Measurements from ENCODE around the gene ANKRD9. TPM values are rescaled to one million over a fixed set of nuclear protein-coding genes. Genes with fewer than 3 reads are reported as not detected.
A peak's percentile ranks its signal among the peaks of the same experiment; 100 is the strongest.

Gene ANKRD9
- total and polyA plus RNA-seq, 2 of the 13 experiments (the other 11 are each of a cell fraction or from before 2014, with no cell fraction given), result 10.0 to 15.0 TPM

GRCh38 chr14:102525219-102525928 lies 15.8 kb upstream of the ANKRD9 start:
- Histone ChIP-seq H3K9me3 (ENCODE audit: low read length) (no peaks in the 10 kb centered on the region), H3K4me2 (ENCODE audit: low read depth, low read length) (peak overlapping the region; percentile 99), H3K9ac (ENCODE audit: insufficient read depth, low read depth, low read length) (peak overlapping the region; percentile 55), H3K4me3 (replicated peaks in 1 of 3; ENCODE audit: insufficient read depth in 1 of 3, low read depth in 2 of 3, low read length in 3 of 3) (peak overlapping the region; percentile 72 to 81 (median 75)), H3K79me2 (ENCODE audit: insufficient read depth, low read length) (no peaks in the 10 kb centered on the region), H3K27ac (ENCODE audit: extremely low read length, insufficient read depth, low read length) (peak overlapping the region; percentile 57), H3K36me3 (replicated peaks in 1 of 2; ENCODE audit: control insufficient read depth in 1 of 2, insufficient read depth in 2 of 2, low read length in 2 of 2) (no peaks in the 10 kb centered on the region), H3K4me1 (ENCODE audit: insufficient read depth, low read length) (peaks cover 42% of the 10 kb centered on the region), H3K27me3 (ENCODE audit: control insufficient read depth in 1 of 2, insufficient read depth in 2 of 2, low read length in 2 of 2) (no peaks in the 10 kb centered on the region; a peak in 1 of 5 replicates), H2AFZ (ENCODE audit: low read length) (peak overlapping the region; percentile 58), H4K20me1 (ENCODE audit: insufficient read depth, low read length) (no peaks in the 10 kb centered on the region)
- intact Hi-C loops (cut with micrococcal nuclease; ENCODE audit: unreplicated experiment), result no loop called here
- CTCF ChIA-PET (ENCODE audit: low intra/inter-chr PET ratio, low total read pairs), result interaction anchor here (0.8 to 1.4 kb wide), 2 partner anchors 65 to 68 kb away, joined by 5 to 9 read pairs; partner anchors contain the start of gene RCOR1
- DNase-seq (ENCODE audit: low spot score) (peak; percentile 55), ATAC-seq (peak; percentile 61), FAIRE-seq (peak; percentile 75)
- TSS peak; percentile 94 for BruUV-seq (replicated peaks)
- in situ Hi-C loops (cut with HindIII; ENCODE audit: extremely low pct_ligation_motif_present, low pct_unique_long_range_greater_than_20kb), result no loop called here
- POLR2A ChIA-PET, result interaction anchor here (0.7 to 2.7 kb wide), 16 partner anchors 14 to 397 kb away, joined by 3 to 102 read pairs (median 6); partner anchors contain the start of gene AMN
- under 1% methylated on average over 11 of the region's 11 CpGs for WGBS (ENCODE audit: low lambda C conversion rate)
- TF ChIP-seq HNF1B (CRISPR knock-in tag; IDR thresholded peaks at IDR 0.05), result no peak
- TF ChIP-seq ZFP36L2 (CRISPR knock-in tag; IDR thresholded peaks at IDR 0.05), result no peak
- no peak for TF ChIP-seq PAXIP1 (CRISPR knock-in tag; conservative IDR thresholded peaks at IDR 0.05)
- no peak for TF ChIP-seq HNF4A (CRISPR knock-in tag; IDR thresholded peaks at IDR 0.05)
- TF ChIP-seq ZNF362 (CRISPR knock-in tag; IDR thresholded peaks at IDR 0.05; ENCODE audit: borderline replicate concordance), result no peak
- TF ChIP-seq ZNF136 (CRISPR knock-in tag; IDR thresholded peaks at IDR 0.05; ENCODE audit: low read depth), result no peak
- no peak for TF ChIP-seq RAD51 (IDR thresholded peaks at IDR 0.05; ENCODE audit: borderline replicate concordance)
- no peak for TF ChIP-seq ZNF574 (CRISPR knock-in tag; IDR thresholded peaks at IDR 0.05)
- TF ChIP-seq ZGPAT (CRISPR knock-in tag; IDR thresholded peaks at IDR 0.05), result no peak
- TF ChIP-seq ZNF75D (CRISPR knock-in tag; IDR thresholded peaks at IDR 0.05; ENCODE audit: borderline replicate concordance), result no peak
- no peak for TF ChIP-seq NR2F2 (IDR thresholded peaks at IDR 0.05; ENCODE audit: borderline replicate concordance, low read depth)
- 0 out of 2 replicates have a peak, but pooled peaks have one; percentile 7 for TF ChIP-seq STAG1 (CRISPR knock-in tag; IDR thresholded peaks at IDR 0.05)
